ENCODE results near the gene SLC13A1.

The SLC13A1 gene

DNA sequence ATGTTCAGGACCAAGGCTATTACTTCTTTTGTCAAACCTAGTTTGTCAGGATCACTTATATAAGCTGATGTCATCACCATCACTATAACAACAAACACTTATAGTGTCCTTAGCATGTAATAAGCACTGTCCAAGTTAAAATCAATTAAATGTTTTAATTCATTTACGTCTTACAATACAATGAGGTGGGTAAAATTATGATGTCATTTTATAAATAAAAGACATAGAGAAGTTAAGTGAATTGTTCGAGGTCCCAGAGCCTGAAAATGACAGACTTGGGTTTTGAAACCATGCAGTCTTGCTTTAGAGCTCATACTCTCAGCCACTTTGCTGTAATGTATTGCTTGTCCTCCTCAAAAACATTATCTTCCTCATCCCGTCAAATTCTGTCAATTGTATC, 48.3 kb downstream of the SLC13A1 start:
- H3K4me1 ChIP-seq (ENCODE audit: control insufficient read depth in 1 of 2, insufficient read depth in 2 of 2, low read length in 2 of 2), result no peaks in the 10 kb centered on the region
- H3K9me3 ChIP-seq (ENCODE audit: control insufficient read depth in 1 of 2, low read length in 2 of 2), result no peaks in the 10 kb centered on the region
- no peak overlapping the region for H3K27ac ChIP-seq (ENCODE audit: low read length)
- H3K36me3 ChIP-seq (ENCODE audit: control insufficient read depth in 1 of 2, insufficient read depth in 2 of 2, low read length in 2 of 2), result no peaks in the 10 kb centered on the region
- no peaks in the 10 kb centered on the region for H3K27me3 ChIP-seq (ENCODE audit: low read depth, low read length)
- H3K4me3 ChIP-seq (ENCODE audit: low read depth in 1 of 2, low read length in 2 of 2), result no peak overlapping the region

DNA sequence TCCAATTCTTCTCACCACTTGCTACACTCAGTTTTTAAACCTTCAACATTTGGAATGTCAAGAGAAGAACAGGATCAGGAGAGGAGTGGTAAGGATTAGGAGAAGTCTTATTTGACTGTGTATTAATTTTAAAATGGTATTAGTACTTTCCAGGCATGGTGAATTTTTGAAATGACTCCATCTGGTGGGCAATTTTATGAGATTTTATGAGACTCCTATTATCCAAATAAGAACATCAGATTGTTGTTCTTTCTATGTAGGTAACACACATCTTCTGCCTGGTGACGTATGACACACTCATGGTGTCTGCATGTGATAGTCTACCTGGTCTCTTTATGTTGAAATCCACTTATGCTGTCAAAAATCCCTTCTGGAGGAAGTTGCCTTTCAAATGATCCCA, 51.0 kb downstream of the SLC13A1 start:
- Histone ChIP-seq H3K4me1 (ENCODE audit: control insufficient read depth in 1 of 2, insufficient read depth in 2 of 2, low read length in 2 of 2) (no peaks in the 10 kb centered on the region), H3K9me3 (ENCODE audit: control insufficient read depth in 1 of 2, low read length in 2 of 2) (no peaks in the 10 kb centered on the region), H3K4me3 (ENCODE audit: low read depth in 1 of 2, low read length in 2 of 2) (no peak overlapping the region), H3K27ac (ENCODE audit: low read length) (no peak overlapping the region), H3K27me3 (ENCODE audit: low read depth, low read length) (no peaks in the 10 kb centered on the region), H3K36me3 (ENCODE audit: control insufficient read depth in 1 of 2, insufficient read depth in 2 of 2, low read length in 2 of 2) (no peaks in the 10 kb centered on the region)

DNA sequence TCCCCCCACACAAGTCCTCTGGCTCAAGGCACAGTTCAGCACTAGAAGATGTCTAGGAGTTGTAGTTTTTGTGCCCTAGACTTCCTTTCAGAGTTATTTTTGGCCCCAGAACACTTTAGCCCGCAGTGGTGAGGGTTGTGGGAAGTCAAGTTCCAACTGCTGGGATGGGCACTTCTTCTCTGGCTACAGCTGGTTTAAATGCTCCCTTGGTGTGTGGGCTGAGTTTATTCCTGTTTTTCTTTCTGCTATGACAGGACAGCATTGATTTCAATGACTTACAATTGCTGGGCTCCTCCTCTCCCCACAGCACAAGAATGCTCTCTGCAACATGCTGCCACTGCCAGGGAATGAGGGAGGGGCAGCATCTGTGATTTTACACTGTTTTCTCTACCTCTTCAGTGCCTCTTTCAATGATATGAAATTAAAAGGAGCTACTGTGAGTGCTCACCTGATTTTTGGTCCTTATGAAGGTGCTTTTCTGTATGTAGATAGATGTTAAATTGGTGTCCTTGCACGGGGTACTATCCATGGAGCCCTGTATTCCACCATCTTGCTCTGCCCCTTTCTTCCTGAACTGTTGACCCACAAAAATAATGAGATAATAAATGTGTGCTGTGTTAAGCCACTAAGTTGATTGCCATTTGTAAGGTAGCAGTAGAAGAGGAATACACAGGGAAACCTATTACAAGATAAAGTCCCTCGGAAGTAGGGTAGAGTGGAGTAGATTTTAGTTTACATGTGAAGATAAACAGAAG, 56.3 kb downstream of the SLC13A1 start:
- Histone ChIP-seq H3K27me3 (ENCODE audit: low read depth, low read length) (no peaks in the 10 kb centered on the region), H3K4me1 (ENCODE audit: control insufficient read depth in 1 of 2, insufficient read depth in 2 of 2, low read length in 2 of 2) (no peaks in the 10 kb centered on the region), H3K9me3 (ENCODE audit: control insufficient read depth in 1 of 2, low read length in 2 of 2) (no peaks in the 10 kb centered on the region), H3K4me3 (ENCODE audit: low read depth in 1 of 2, low read length in 2 of 2) (no peak overlapping the region), H3K27ac (ENCODE audit: low read length) (no peak overlapping the region), H3K36me3 (ENCODE audit: control insufficient read depth in 1 of 2, insufficient read depth in 2 of 2, low read length in 2 of 2) (no peaks in the 10 kb centered on the region)

DNA sequence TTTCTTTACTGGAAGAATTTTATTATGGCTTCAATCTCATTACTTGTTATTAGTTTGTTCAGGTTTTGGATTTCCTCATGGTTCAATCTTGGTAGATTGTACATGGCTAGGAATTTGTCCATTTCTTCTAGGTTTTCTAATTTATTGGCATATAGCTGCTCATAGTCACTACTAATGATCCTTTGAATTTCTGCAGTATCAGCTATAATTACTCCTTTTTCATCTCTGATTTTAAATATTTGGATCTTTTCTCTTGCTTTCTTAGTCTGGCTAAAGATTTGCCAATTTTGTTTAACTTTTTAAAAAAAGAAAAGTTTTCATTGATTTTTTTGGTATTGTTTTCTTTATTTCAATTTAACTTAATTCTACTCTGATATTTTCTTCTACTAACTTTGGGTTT, 59.2 kb downstream of the SLC13A1 start:
- Histone ChIP-seq H3K36me3 (ENCODE audit: control insufficient read depth in 1 of 2, insufficient read depth in 2 of 2, low read length in 2 of 2) (no peaks in the 10 kb centered on the region), H3K27me3 (ENCODE audit: low read depth, low read length) (no peaks in the 10 kb centered on the region), H3K27ac (ENCODE audit: low read length) (no peak overlapping the region), H3K4me3 (ENCODE audit: low read depth in 1 of 2, low read length in 2 of 2) (no peak overlapping the region), H3K4me1 (ENCODE audit: control insufficient read depth in 1 of 2, insufficient read depth in 2 of 2, low read length in 2 of 2) (no peaks in the 10 kb centered on the region), H3K9me3 (ENCODE audit: control insufficient read depth in 1 of 2, low read length in 2 of 2) (no peaks in the 10 kb centered on the region)

GRCh38 chr7:123135960-123136359, 63.8 kb downstream of the SLC13A1 start:
- no peak overlapping the region for H3K4me3 ChIP-seq (ENCODE audit: low read depth in 1 of 2, low read length in 2 of 2)
- no peaks in the 10 kb centered on the region for H3K36me3 ChIP-seq (ENCODE audit: control insufficient read depth in 1 of 2, insufficient read depth in 2 of 2, low read length in 2 of 2)
- H3K9me3 ChIP-seq (ENCODE audit: control insufficient read depth in 1 of 2, low read length in 2 of 2), result no peaks in the 10 kb centered on the region
- no peaks in the 10 kb centered on the region for H3K27me3 ChIP-seq (ENCODE audit: low read depth, low read length)
- H3K27ac ChIP-seq (ENCODE audit: low read length), result no peak overlapping the region
- no peaks in the 10 kb centered on the region for H3K4me1 ChIP-seq (ENCODE audit: control insufficient read depth in 1 of 2, insufficient read depth in 2 of 2, low read length in 2 of 2)

GRCh38 chr7:123133924-123134323, 65.8 kb downstream of the SLC13A1 start:
- Histone ChIP-seq H3K4me1 (ENCODE audit: control insufficient read depth in 1 of 2, insufficient read depth in 2 of 2, low read length in 2 of 2) (no peaks in the 10 kb centered on the region), H3K9me3 (ENCODE audit: control insufficient read depth in 1 of 2, low read length in 2 of 2) (no peaks in the 10 kb centered on the region), H3K4me3 (ENCODE audit: low read depth in 1 of 2, low read length in 2 of 2) (no peak overlapping the region), H3K36me3 (ENCODE audit: control insufficient read depth in 1 of 2, insufficient read depth in 2 of 2, low read length in 2 of 2) (no peaks in the 10 kb centered on the region), H3K27me3 (ENCODE audit: low read depth, low read length) (no peaks in the 10 kb centered on the region), H3K27ac (ENCODE audit: low read length) (no peak overlapping the region)

- Histone ChIP-seq H3K4me1 (ENCODE audit: control insufficient read depth in 1 of 2, insufficient read depth in 2 of 2, low read length in 2 of 2) (no peaks in the 10 kb centered on the region), H3K9me3 (ENCODE audit: control insufficient read depth in 1 of 2, low read length in 2 of 2) (no peaks in the 10 kb centered on the region), H3K4me3 (ENCODE audit: low read depth in 1 of 2, low read length in 2 of 2) (no peak overlapping the region), H3K27ac (ENCODE audit: low read length) (no peak overlapping the region), H3K36me3 (ENCODE audit: control insufficient read depth in 1 of 2, insufficient read depth in 2 of 2, low read length in 2 of 2) (no peaks in the 10 kb centered on the region), H3K27me3 (ENCODE audit: low read depth, low read length) (no peaks in the 10 kb centered on the region)
These were observed 67.8 kb downstream of the SLC13A1 start for GRCh38 chr7:123131961-123132360.

DNA sequence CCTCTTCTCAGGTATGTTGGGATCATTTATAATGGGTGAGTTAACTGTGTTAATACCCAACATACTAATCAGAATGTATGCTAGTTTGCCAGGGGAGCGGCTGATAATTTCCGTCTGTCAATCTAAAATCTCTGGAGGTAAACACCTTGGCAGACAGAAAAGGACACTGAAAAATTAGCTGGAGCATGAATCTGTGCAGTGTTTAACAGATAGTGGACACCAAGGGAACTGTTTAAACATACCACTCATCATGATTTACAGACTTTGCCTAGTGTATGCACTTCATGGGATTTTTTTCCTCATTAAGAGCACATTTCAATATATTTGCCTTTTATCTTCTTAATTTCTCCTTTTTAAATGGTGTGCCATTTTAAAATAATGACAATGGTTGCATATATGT, 68.2 kb downstream of the SLC13A1 start:
- Histone ChIP-seq H3K9me3 (ENCODE audit: control insufficient read depth in 1 of 2, low read length in 2 of 2) (no peaks in the 10 kb centered on the region), H3K27me3 (ENCODE audit: low read depth, low read length) (no peaks in the 10 kb centered on the region), H3K4me1 (ENCODE audit: control insufficient read depth in 1 of 2, insufficient read depth in 2 of 2, low read length in 2 of 2) (no peaks in the 10 kb centered on the region), H3K27ac (ENCODE audit: low read length) (no peak overlapping the region), H3K36me3 (ENCODE audit: control insufficient read depth in 1 of 2, insufficient read depth in 2 of 2, low read length in 2 of 2) (no peaks in the 10 kb centered on the region), H3K4me3 (ENCODE audit: low read depth in 1 of 2, low read length in 2 of 2) (no peak overlapping the region)

DNA sequence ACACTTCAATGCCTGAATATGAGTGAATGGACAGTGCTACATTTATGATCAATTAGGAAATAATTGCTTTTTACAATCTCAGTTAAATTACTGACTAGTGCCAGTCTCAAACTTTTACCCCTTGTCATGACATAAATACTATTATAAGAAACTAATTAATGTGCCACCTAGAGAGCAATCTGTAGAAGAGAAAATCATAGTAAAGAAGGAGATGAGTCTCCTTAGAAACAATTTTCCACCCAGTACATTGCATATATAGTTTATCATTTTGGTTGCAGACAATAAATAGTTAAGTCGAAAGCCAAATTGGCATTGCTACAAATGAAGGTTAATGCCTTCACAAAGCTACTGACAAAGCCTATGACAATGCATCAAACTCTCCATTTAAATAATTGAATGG, 68.6 kb downstream of the SLC13A1 start:
- Histone ChIP-seq H3K27ac (ENCODE audit: low read length) (no peak overlapping the region), H3K4me1 (ENCODE audit: control insufficient read depth in 1 of 2, insufficient read depth in 2 of 2, low read length in 2 of 2) (no peaks in the 10 kb centered on the region), H3K27me3 (ENCODE audit: low read depth, low read length) (no peaks in the 10 kb centered on the region), H3K4me3 (ENCODE audit: low read depth in 1 of 2, low read length in 2 of 2) (no peak overlapping the region), H3K36me3 (ENCODE audit: control insufficient read depth in 1 of 2, insufficient read depth in 2 of 2, low read length in 2 of 2) (no peaks in the 10 kb centered on the region), H3K9me3 (ENCODE audit: control insufficient read depth in 1 of 2, low read length in 2 of 2) (no peaks in the 10 kb centered on the region)

DNA sequence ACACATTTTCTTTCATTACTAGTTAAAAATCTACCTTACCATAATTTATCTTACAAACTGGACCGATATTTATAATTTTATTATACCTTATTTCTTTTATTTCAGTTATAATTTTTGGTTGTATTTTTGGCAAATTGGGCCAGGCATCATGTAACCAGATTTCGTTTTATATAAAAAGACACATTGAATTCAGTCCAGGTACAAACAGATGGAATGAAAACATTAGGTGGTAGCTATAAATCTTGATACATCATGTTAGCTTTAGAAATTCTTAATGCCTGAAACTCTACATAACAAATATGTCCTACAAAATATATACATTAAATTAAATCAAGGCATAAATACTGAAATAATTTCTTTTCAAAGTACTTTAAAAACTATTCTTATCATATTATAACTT, 73.1 kb downstream of the SLC13A1 start:
- Histone ChIP-seq H3K4me1 (ENCODE audit: control insufficient read depth in 1 of 2, insufficient read depth in 2 of 2, low read length in 2 of 2) (no peaks in the 10 kb centered on the region), H3K27me3 (ENCODE audit: low read depth, low read length) (no peaks in the 10 kb centered on the region), H3K27ac (ENCODE audit: low read length) (no peak overlapping the region), H3K4me3 (ENCODE audit: low read depth in 1 of 2, low read length in 2 of 2) (no peak overlapping the region), H3K9me3 (ENCODE audit: control insufficient read depth in 1 of 2, low read length in 2 of 2) (no peaks in the 10 kb centered on the region), H3K36me3 (ENCODE audit: control insufficient read depth in 1 of 2, insufficient read depth in 2 of 2, low read length in 2 of 2) (no peaks in the 10 kb centered on the region)

- no peaks in the 10 kb centered on the region for H3K9me3 ChIP-seq (ENCODE audit: control insufficient read depth in 1 of 2, low read length in 2 of 2)
- no peaks in the 10 kb centered on the region for H3K4me1 ChIP-seq (ENCODE audit: control insufficient read depth in 1 of 2, insufficient read depth in 2 of 2, low read length in 2 of 2)
- no peak overlapping the region for H3K4me3 ChIP-seq (ENCODE audit: low read depth in 1 of 2, low read length in 2 of 2)
- H3K27me3 ChIP-seq (ENCODE audit: low read depth, low read length), result no peaks in the 10 kb centered on the region
- H3K27ac ChIP-seq (ENCODE audit: low read length), result no peak overlapping the region
- no peaks in the 10 kb centered on the region for H3K36me3 ChIP-seq (ENCODE audit: control insufficient read depth in 1 of 2, insufficient read depth in 2 of 2, low read length in 2 of 2)
These were observed 73.6 kb downstream of the SLC13A1 start for GRCh38 chr7:123126171-123126570.

DNA sequence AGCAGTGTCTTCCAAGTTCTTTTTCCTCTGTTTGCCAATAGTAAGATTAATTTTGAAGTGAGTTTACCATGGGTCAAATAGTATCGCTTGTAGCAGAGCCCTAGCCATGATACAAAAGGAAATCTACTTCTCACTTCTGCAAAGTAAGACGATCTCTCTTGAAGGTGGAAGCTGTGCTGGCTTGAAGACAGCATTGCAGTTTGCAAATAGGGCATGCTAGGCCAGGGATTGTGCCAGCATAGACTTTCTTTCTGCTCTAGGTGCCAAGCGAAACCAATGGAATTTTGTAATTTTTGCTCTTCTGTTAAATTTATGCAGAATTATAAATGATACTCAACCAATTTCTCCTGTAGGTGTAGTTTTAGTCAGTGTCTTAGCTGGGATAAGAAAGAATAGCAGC, 74.5 kb downstream of the SLC13A1 start:
- Histone ChIP-seq H3K36me3 (ENCODE audit: control insufficient read depth in 1 of 2, insufficient read depth in 2 of 2, low read length in 2 of 2) (no peaks in the 10 kb centered on the region), H3K4me1 (ENCODE audit: control insufficient read depth in 1 of 2, insufficient read depth in 2 of 2, low read length in 2 of 2) (no peaks in the 10 kb centered on the region), H3K27me3 (ENCODE audit: low read depth, low read length) (no peaks in the 10 kb centered on the region), H3K4me3 (ENCODE audit: low read depth in 1 of 2, low read length in 2 of 2) (no peak overlapping the region), H3K27ac (ENCODE audit: low read length) (no peak overlapping the region), H3K9me3 (ENCODE audit: control insufficient read depth in 1 of 2, low read length in 2 of 2) (no peaks in the 10 kb centered on the region)

Measured in muscle layer of duodenum (tissue), 2 donors.